Liver (tissue), 9 donors: ENCODE data around the gene ARF1. TPM values are rescaled to one million over a fixed set of nuclear protein-coding genes. Genes with fewer than 3 reads are reported as not detected.

Experiments used
- DNase-seq: peaks from one replicate; pipeline ENCODE4 v3.0.0-alpha.2; 2017; ENCODE audit warnings: low spot score
- H3K27ac ChIP-seq, 2 donors: one replicate each; pipeline ENCODE4 v1.7.0; 2013; ENCODE audit warnings: inconsistent platforms in 2 of 2, low read length in 2 of 2, control low read depth in 1 of 2, low read depth in 1 of 2, mild to moderate bottlenecking in 1 of 2
- H3K27me3 ChIP-seq, 4 donors: one replicate each; pipeline versions ENCODE4 v1.6.1 to v1.7.0; 2013; ENCODE audit warnings: low read length in 3 of 4, inconsistent platforms in 1 of 4, mild to moderate bottlenecking in 1 of 4, moderate library complexity in 1 of 4; ENCODE audit not compliant: control insufficient read depth in 4 of 4, insufficient read depth in 4 of 4
- H3K36me3 ChIP-seq, 4 donors: one replicate each; pipeline versions ENCODE4 v1.6.1 to v1.7.0; 2013; ENCODE audit warnings: low read length in 3 of 4, mild to moderate bottlenecking in 3 of 4, low read depth in 1 of 4, moderate library complexity in 1 of 4; ENCODE audit not compliant: control insufficient read depth in 4 of 4, insufficient read depth in 3 of 4
- H3K4me1 ChIP-seq, 4 donors: one replicate each; pipeline versions ENCODE4 v1.6.1 to v1.7.0; 2013; ENCODE audit warnings: low read length in 3 of 4, mild to moderate bottlenecking in 3 of 4, moderate library complexity in 1 of 4; ENCODE audit not compliant: control insufficient read depth in 4 of 4, insufficient read depth in 4 of 4
- H3K4me3 ChIP-seq, 3 donors: one replicate each; pipeline versions ENCODE4 v1.6.1 to v1.7.0; 2013; ENCODE audit warnings: low read length in 3 of 3, control low read depth in 1 of 3, low read depth in 1 of 3, mild to moderate bottlenecking in 1 of 3
- H3K9ac ChIP-seq, 2 donors: one replicate each; pipeline ENCODE4 v1.7.0; 2013; ENCODE audit warnings: low read length in 2 of 2, mild to moderate bottlenecking in 2 of 2, moderate library complexity in 2 of 2, control low read depth in 1 of 2, low read depth in 1 of 2
- H3K9me3 ChIP-seq, 4 donors: one replicate each; pipeline versions ENCODE4 v1.6.1 to v1.7.0; 2013; ENCODE audit warnings: low read length in 3 of 4; ENCODE audit not compliant: control insufficient read depth in 4 of 4
- ATF3 ChIP-seq: IDR thresholded peaks from 2 replicates; pipeline ENCODE4 v1.6.1; 2016; ENCODE audit warnings: antibody characterized with exemption
- CTCF ChIP-seq: fragments of 150-350 bp; IDR thresholded peaks from 2 replicates; pipeline ENCODE4 v1.5.1; 2017; ENCODE audit warnings: improper control_type of control experiment, low read depth, low read length; ENCODE audit not compliant: missing input control
- EGR1 ChIP-seq, 2 donors: IDR thresholded peaks; 2 replicates each; pipeline ENCODE4 v1.6.1; 2016 to 2018; ENCODE audit warnings: antibody characterized with exemption in 2 of 2, low read depth in 2 of 2
- FOXA1 ChIP-seq: IDR thresholded peaks from 2 replicates; pipeline ENCODE4 v1.6.1; 2016; ENCODE audit warnings: antibody characterized with exemption
- FOXA2 ChIP-seq: IDR thresholded peaks from 2 replicates; pipeline ENCODE4 v1.6.1; 2016; ENCODE audit warnings: antibody characterized with exemption
- GABPA ChIP-seq, 2 donors: IDR thresholded peaks in 1 of 2; conservative IDR thresholded peaks in 1 of 2; 2 replicates each; pipeline ENCODE4 v1.6.1; 2016; ENCODE audit warnings: antibody characterized with exemption in 2 of 2, mild to moderate bottlenecking in 1 of 2, moderate library complexity in 1 of 2
- HNF4A ChIP-seq, 2 donors: conservative IDR thresholded peaks; 2 replicates each; pipeline ENCODE4 v1.6.1; 2016; ENCODE audit warnings: antibody characterized with exemption in 2 of 2, mild to moderate bottlenecking in 2 of 2
- HNF4G ChIP-seq: IDR thresholded peaks from 2 replicates; pipeline ENCODE4 v1.6.1; 2016; ENCODE audit warnings: antibody characterized with exemption
- JUND ChIP-seq, 2 donors: IDR thresholded peaks; 2 replicates each; pipeline ENCODE4 v1.6.1; 2016; ENCODE audit warnings: antibody characterized with exemption in 2 of 2
- MAX ChIP-seq: IDR thresholded peaks from 2 replicates; pipeline ENCODE4 v1.6.1; 2016; ENCODE audit warnings: antibody characterized with exemption
- NR2F2 ChIP-seq: IDR thresholded peaks from 2 replicates; pipeline ENCODE4 v1.6.1; 2016; ENCODE audit warnings: antibody characterized with exemption
- RAD21 ChIP-seq, 2 donors: IDR thresholded peaks; 2 replicates each; pipeline ENCODE4 v1.6.1; 2016; ENCODE audit warnings: antibody characterized with exemption in 2 of 2, mild to moderate bottlenecking in 2 of 2
- REST ChIP-seq: IDR thresholded peaks from 2 replicates; pipeline ENCODE4 v1.6.1; 2016; ENCODE audit warnings: antibody characterized with exemption, mild to moderate bottlenecking
- RXRA ChIP-seq, 2 donors: IDR thresholded peaks; 2 replicates each; pipeline ENCODE4 v1.6.1; 2017 to 2018; ENCODE audit warnings: antibody characterized with exemption in 2 of 2, mild to moderate bottlenecking in 1 of 2
- SP1 ChIP-seq: IDR thresholded peaks from 2 replicates; pipeline ENCODE4 v1.6.1; 2018; ENCODE audit warnings: antibody characterized with exemption, mild to moderate bottlenecking
- TAF1 ChIP-seq: conservative IDR thresholded peaks from 2 replicates; pipeline ENCODE4 v1.6.1; 2016; ENCODE audit warnings: antibody characterized with exemption, mild to moderate bottlenecking
- YY1 ChIP-seq: IDR thresholded peaks from 2 replicates; pipeline ENCODE4 v1.6.1; 2016; ENCODE audit warnings: antibody characterized with exemption, mild to moderate bottlenecking
- ZBTB33 ChIP-seq: IDR thresholded peaks from 2 replicates; pipeline ENCODE4 v1.6.1; 2016; ENCODE audit warnings: antibody characterized with exemption
- WGBS: extraction: QIAGEN DNeasy Blood & Tissue Kit; methylation state at CpG from one replicate; pipeline ENCODE4 v1.1.7; 2013; 5-methylcytosine and 5-hydroxymethylcytosine counted together
- polyA plus RNA-seq, 2 donors: library from polyadenylated mRNA; stranded (reverse) in 1 of 2; unstranded in 1 of 2; fragments of 200-250 nt in 1 of 2; fragments of >200 nt in 1 of 2; fragmentation: Nextera tagmentation in 1 of 2; extraction: Ambion mirVana in 1 of 2; gene quantifications; one replicate each; pipeline versions ENCODE4 v1.2.1 to v1.2.3, GENCODE V29; 2013 to 2015
- total RNA-seq, 2 donors: library from RNA; depleted of rRNA; stranded (reverse); fragments of >200 nt; gene quantifications; one replicate each; pipeline ENCODE4 v1.2.3, GENCODE V29; 2014
- donor health status: healthy.
- donor health status: healthy.
- donor health status: healthy.
- donor health status: healthy.
- donor health status: healthy.

Gene ARF1
- total and polyA plus RNA-seq, 4 donors = 151 to 282 (median 213) TPM

GRCh38 chr1:228089519-228090380 lies 7.2 kb downstream of the ARF1 start (continued):
- TF ChIP-seq ZBTB33 (no peak), CTCF (no peak), MAX (no peak), FOXA1 (no peak), RXRA (IDR thresholded peaks at IDR 0.05) (no peak), HNF4G (no peak), SP1 (no peak)

GRCh38 chr1:228090613-228091081 lies 8.1 kb downstream of the ARF1 start:
- Histone ChIP-seq H3K4me1 (peaks cover 23 to 69% (median 58%) of the 10 kb centered on the region in 4 donors), H3K27ac (no peak overlapping the region), H3K4me3 (no peak overlapping the region), H3K27me3 (no peaks in the 10 kb centered on the region), H3K9ac (no peak overlapping the region), H3K9me3 (peaks cover 0 to 12% (median 7%) of the 10 kb centered on the region in 4 donors), H3K36me3 (peaks cover 2 to 8% (median 4%) of the 10 kb centered on the region in 4 donors)
- no peak for DNase-seq
- no peak for TF ChIP-seq MAX
- 42% methylated on average over 2 of the region's 2 CpGs for WGBS

GRCh38 chr1:228091084-228091483 lies 8.6 kb downstream of the ARF1 start:
- peaks cover 0 to 12% (median 7%) of the 10 kb centered on the region in 4 donors for H3K9me3 ChIP-seq
- no peak overlapping the region for H3K27ac ChIP-seq
- peaks cover 21 to 65% (median 54%) of the 10 kb centered on the region in 4 donors for H3K4me1 ChIP-seq
- H3K4me3 ChIP-seq = no peak overlapping the region
- no peak overlapping the region for H3K9ac ChIP-seq
- 63% methylated on average over 4 of the region's 4 CpGs for WGBS
- DNase-seq = no peak
- peaks cover 2 to 8% (median 5%) of the 10 kb centered on the region in 4 donors for H3K36me3 ChIP-seq
- H3K27me3 ChIP-seq = no peaks in the 10 kb centered on the region
- no peak for TF ChIP-seq EGR1 (IDR thresholded peaks at IDR 0.05; ENCODE audit: low read depth in 2 of 2)
- TF ChIP-seq FOXA1 = no peak
- TF ChIP-seq ZBTB33 = no peak
- no peak for TF ChIP-seq SP1
- no peak for TF ChIP-seq RXRA (IDR thresholded peaks at IDR 0.05)
- no peak for TF ChIP-seq HNF4G
- no peak for TF ChIP-seq HNF4A (conservative IDR thresholded peaks at IDR 0.05)
- no peak for TF ChIP-seq GABPA (IDR thresholded peaks at IDR 0.05 in 1 of 2, conservative IDR thresholded peaks at IDR 0.05 in 1 of 2)
- no peak for TF ChIP-seq ATF3
- no peak for TF ChIP-seq RAD21 (IDR thresholded peaks at IDR 0.05)
- TF ChIP-seq FOXA2 = no peak
- no peak for TF ChIP-seq NR2F2
- no peak for TF ChIP-seq REST
- TF ChIP-seq TAF1 = no peak
- no peak for TF ChIP-seq JUND (IDR thresholded peaks at IDR 0.05)
- TF ChIP-seq MAX = no peak
- TF ChIP-seq YY1 = no peak
